ENCODE results near the gene DIDO1. TPM values are rescaled to one million over a fixed set of nuclear protein-coding genes. Genes with fewer than 3 reads are reported as not detected.
A peak's percentile ranks its signal among the peaks of the same experiment; 100 is the strongest.

DIDO1 gene
- total RNA-seq, 1 donor from 2014 or later = 58.1 TPM

- H3K27me3 Mint-ChIP-seq = no peaks in the 10 kb centered on the region
- TF ChIP-seq, protein P1, sequence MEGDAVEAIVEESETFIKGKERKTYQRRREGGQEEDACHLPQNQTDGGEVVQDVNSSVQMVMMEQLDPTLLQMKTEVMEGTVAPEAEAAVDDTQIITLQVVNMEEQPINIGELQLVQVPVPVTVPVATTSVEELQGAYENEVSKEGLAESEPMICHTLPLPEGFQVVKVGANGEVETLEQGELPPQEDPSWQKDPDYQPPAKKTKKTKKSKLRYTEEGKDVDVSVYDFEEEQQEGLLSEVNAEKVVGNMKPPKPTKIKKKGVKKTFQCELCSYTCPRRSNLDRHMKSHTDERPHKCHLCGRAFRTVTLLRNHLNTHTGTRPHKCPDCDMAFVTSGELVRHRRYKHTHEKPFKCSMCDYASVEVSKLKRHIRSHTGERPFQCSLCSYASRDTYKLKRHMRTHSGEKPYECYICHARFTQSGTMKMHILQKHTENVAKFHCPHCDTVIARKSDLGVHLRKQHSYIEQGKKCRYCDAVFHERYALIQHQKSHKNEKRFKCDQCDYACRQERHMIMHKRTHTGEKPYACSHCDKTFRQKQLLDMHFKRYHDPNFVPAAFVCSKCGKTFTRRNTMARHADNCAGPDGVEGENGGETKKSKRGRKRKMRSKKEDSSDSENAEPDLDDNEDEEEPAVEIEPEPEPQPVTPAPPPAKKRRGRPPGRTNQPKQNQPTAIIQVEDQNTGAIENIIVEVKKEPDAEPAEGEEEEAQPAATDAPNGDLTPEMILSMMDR (conservative IDR thresholded peaks at IDR 0.05) = no peak
- no peak for DNase-seq (ENCODE audit: extremely low spot score, unreplicated experiment)
- H3K4me3 Mint-ChIP-seq = no peak overlapping the region
- peaks cover 34% of the 10 kb centered on the region for H3K36me3 Mint-ChIP-seq
- no peaks in the 10 kb centered on the region for H3K9me3 Mint-ChIP-seq
- no peaks in the 10 kb centered on the region for H3K4me1 Mint-ChIP-seq (ENCODE audit: unreplicated experiment)
- H3K27ac Mint-ChIP-seq = no peak overlapping the region
These were observed 19.5 kb downstream of the DIDO1 start for GRCh38 chr20:62906647-62907375.

GRCh38 chr20:62906209-62906608, 20.1 kb downstream of the DIDO1 start:
- Mint-ChIP-seq H3K9me3 (no peaks in the 10 kb centered on the region), H3K27me3 (no peaks in the 10 kb centered on the region), H3K27ac (no peak overlapping the region), H3K4me1 (ENCODE audit: unreplicated experiment) (peaks cover 2% of the 10 kb centered on the region), H3K36me3 (peaks cover 31% of the 10 kb centered on the region), H3K4me3 (no peak overlapping the region)
- TF ChIP-seq, protein P1 (conservative IDR thresholded peaks at IDR 0.05) = no peak
- no peak for DNase-seq (ENCODE audit: extremely low spot score, unreplicated experiment)

DNA sequence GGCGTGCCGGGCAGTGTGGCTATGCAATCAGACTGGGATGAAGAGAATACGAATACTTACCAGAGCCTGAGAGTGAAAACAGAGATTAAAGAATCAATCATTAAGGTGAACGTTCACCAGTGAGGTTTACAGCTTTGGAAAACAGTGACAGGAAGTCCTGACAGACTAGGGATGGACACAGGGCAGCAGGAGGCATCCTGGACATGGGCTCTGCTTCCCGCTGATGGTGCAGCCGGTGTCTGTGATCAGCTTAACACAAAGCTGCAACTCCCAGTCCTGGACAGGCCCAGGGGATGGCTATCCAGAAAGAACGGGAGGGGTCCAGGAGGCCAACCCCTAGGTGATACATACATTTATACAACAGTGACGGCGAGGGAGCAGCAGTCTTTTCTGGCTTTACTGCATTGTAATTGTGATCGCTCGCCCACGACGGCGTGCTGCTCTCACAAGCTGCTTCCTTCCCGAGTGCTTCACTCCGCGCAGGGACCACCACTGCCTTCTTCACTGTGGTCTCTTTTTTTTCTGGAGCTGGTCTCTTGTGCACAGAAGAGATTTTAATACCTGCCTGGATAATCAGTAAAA, 20.7 kb downstream of the DIDO1 start:
- Mint-ChIP-seq H3K9me3 (no peaks in the 10 kb centered on the region), H3K4me1 (ENCODE audit: unreplicated experiment) (peaks cover 8% of the 10 kb centered on the region), H3K4me3 (no peak overlapping the region), H3K36me3 (peaks cover 29% of the 10 kb centered on the region), H3K27me3 (no peaks in the 10 kb centered on the region), H3K27ac (no peak overlapping the region)
- DNase-seq (ENCODE audit: extremely low spot score, unreplicated experiment) = no peak
- TF ChIP-seq, protein P1 (conservative IDR thresholded peaks at IDR 0.05) = no peak

- no peak for DNase-seq (ENCODE audit: extremely low spot score, unreplicated experiment)
- TF ChIP-seq, protein P1 (conservative IDR thresholded peaks at IDR 0.05) = no peak
- Mint-ChIP-seq H3K4me1 (ENCODE audit: unreplicated experiment) (peaks cover 32% of the 10 kb centered on the region), H3K36me3 (peaks cover 15% of the 10 kb centered on the region), H3K4me3 (no peak overlapping the region), H3K9me3 (no peaks in the 10 kb centered on the region), H3K27ac (no peak overlapping the region), H3K27me3 (no peaks in the 10 kb centered on the region)
These were observed 23.2 kb downstream of the DIDO1 start for GRCh38 chr20:62902926-62903615.

DNA sequence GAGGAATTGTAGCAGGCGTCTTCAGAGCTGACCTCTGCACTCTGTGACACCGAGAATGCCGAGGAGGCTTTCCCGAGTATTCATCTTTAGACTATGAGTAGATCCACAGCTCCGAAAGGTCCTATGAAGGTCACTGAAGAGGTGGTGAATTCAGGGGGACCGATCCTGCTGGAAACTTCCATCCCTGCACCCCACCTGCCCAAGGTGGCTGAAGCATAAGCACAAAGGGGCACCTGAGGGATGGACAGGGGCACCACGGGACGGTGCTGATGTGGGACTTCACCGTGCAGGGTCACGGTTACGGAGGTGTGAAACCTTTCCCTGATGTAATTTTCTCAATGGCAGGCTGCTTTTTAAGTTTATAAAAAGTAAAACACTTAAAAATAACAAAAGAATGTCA, 24.4 kb downstream of the DIDO1 start:
- peak overlapping the region; percentile 99 for H3K27ac Mint-ChIP-seq
- no peaks in the 10 kb centered on the region for H3K9me3 Mint-ChIP-seq
- peaks cover 38% of the 10 kb centered on the region for H3K4me1 Mint-ChIP-seq (ENCODE audit: unreplicated experiment)
- TF ChIP-seq, protein P1 (conservative IDR thresholded peaks at IDR 0.05) = no peak
- no peak for DNase-seq (ENCODE audit: extremely low spot score, unreplicated experiment)
- H3K4me3 Mint-ChIP-seq = no peak overlapping the region
- no peaks in the 10 kb centered on the region for H3K27me3 Mint-ChIP-seq
- peaks cover 15% of the 10 kb centered on the region for H3K36me3 Mint-ChIP-seq

Measured in type B pancreatic cell (in vitro differentiated cells).